GM18951 (cell line): ENCODE measurements around the gene SSBP3.

Source experiments
- POLR2A ChIP-seq: IDR thresholded peaks from 4 replicates; pipeline ENCODE4 v1.6.1; 2011; ENCODE audit warnings: mild to moderate bottlenecking; ENCODE audit not compliant: insufficient read length, insufficient read depth; ENCODE audit errors: extremely low read depth
- in situ Hi-C: fragments of 300-500 bp; cut with MboI; formaldehyde crosslinking; loops from one replicate; pipeline ENCODE4 v1.12.0; 2022; ENCODE audit warnings: low sequenced_read_pairs, mixed read lengths, inconsistent platforms; ENCODE audit not compliant: unreplicated experiment

Gene SSBP3

GRCh38 chr1:54176621-54177327, 229.4 kb downstream of the SSBP3 start:
- TF ChIP-seq POLR2A, result no peak
- in situ Hi-C loops, result no loop called here
